Spleen (tissue), 7 donors: Measurements from ENCODE around the gene PNLIPRP2.

Source experiments
- CTCF ChIP-seq, 11 experiments: fragments of 200-600 bp in 7 of 11; fragments of 450-650 bp in 4 of 11; sonication (generic) in 4 of 11; IDR thresholded peaks in 8 of 11; conservative IDR thresholded peaks in 3 of 11; 1 replicate in 7 of 11; 2 replicates in 4 of 11; pipeline versions ENCODE4 v1.4.0 to v1.8.0; 2016 to 2021; ENCODE audit warnings: antibody characterized with exemption in 11 of 11, inconsistent platforms in 4 of 11, mild to moderate bottlenecking in 1 of 11
- POLR2A ChIP-seq, 3 donors: fragments of 450-650 bp; IDR thresholded peaks; one replicate each; pipeline ENCODE4 v1.5.1; 2017; ENCODE audit warnings: antibody characterized with exemption in 3 of 3, mild to moderate bottlenecking in 1 of 3
- POLR2AphosphoS5 ChIP-seq, 3 donors: sonication (generic); formaldehyde crosslinking; IDR thresholded peaks; one replicate each; pipeline ENCODE4 v1.5.1; 2017; ENCODE audit warnings: antibody characterized with exemption in 3 of 3
- donor health status: DM: no; HTN: no; CAD: no; lungs with moderate emphysema.
- donor health status: DM: no; HTN: no; CAD: no.
- donor health status: DM: no; HTN: no; CAD: no.

GRCh38 chr10:116615199-116615776, 5.5 kb upstream of the PNLIPRP2 start:
- TF ChIP-seq POLR2AphosphoS5 (IDR thresholded peaks at IDR 0.05) (no peak), POLR2A (IDR thresholded peaks at IDR 0.05) (no peak), CTCF (IDR thresholded peaks at IDR 0.05 in 8 of 11, conservative IDR thresholded peaks at IDR 0.05 in 3 of 11) (no peak)
